Vagina (tissue), 2 donors: ENCODE data around the gene GSC2.

Source experiments
- POLR2A ChIP-seq, 2 donors: fragments of 450-650 bp; IDR thresholded peaks; one replicate each; pipeline ENCODE4 v1.6.1; 2017; ENCODE audit warnings: antibody characterized with exemption in 2 of 2, mild to moderate bottlenecking in 2 of 2, moderate library complexity in 2 of 2
- TF ChIP-seq, protein P1 (sequence below), 3 experiments: fragments of 450-650 bp in 2 of 3; fragments of 200-600 bp in 1 of 3; sonication (generic) in 1 of 3; IDR thresholded peaks; one replicate each; pipeline ENCODE4 v1.5.1; 2017 to 2019; ENCODE audit warnings: antibody characterized with exemption in 3 of 3, mild to moderate bottlenecking in 2 of 3, moderate library complexity in 2 of 3

DNA sequence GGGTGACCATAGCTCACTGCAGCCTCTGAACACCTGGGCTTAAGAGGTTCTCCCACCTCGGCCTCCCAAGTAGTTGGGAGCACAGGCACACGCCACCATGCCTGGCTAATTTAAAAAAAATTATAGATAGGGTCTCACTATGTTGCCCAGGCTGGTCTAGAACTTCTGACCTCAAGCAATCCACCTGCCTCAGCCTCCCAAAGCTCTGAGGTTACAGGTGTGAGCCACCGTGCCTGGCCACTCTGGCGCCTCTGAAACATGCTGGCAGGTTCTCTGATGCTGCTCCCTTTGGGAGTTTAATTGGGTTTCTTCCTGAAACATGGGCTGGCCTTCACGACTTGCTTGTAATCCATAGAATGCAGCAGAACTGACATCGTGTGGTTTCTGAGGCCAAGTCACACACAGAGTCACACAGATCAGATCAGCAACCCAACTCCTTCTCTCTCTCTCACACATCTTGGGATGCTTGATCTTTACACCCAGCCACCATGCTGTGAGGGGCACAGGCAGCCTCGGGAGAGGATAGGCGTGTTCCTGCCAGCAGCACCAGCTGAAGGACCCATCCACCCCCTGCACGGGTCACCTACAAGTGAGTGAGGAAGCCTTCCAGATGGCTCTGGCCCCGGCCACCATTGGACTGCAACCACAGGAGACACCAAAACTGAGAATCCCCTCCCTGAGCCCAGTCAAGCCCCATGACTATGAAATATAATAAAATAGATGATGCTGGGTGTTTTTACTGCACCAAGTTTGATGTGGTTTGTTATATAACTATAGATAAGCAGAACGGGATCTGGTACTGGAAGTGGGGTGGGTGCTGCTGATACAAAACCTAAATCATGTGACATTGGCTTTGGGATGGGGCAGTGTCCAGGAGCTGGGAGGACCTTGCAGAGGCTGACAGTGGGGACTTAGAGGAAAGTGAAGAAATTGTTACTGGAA lies 3.1 kb upstream of the GSC2 start:
- no peak for TF ChIP-seq POLR2A (IDR thresholded peaks at IDR 0.05)
- TF ChIP-seq, protein P1, sequence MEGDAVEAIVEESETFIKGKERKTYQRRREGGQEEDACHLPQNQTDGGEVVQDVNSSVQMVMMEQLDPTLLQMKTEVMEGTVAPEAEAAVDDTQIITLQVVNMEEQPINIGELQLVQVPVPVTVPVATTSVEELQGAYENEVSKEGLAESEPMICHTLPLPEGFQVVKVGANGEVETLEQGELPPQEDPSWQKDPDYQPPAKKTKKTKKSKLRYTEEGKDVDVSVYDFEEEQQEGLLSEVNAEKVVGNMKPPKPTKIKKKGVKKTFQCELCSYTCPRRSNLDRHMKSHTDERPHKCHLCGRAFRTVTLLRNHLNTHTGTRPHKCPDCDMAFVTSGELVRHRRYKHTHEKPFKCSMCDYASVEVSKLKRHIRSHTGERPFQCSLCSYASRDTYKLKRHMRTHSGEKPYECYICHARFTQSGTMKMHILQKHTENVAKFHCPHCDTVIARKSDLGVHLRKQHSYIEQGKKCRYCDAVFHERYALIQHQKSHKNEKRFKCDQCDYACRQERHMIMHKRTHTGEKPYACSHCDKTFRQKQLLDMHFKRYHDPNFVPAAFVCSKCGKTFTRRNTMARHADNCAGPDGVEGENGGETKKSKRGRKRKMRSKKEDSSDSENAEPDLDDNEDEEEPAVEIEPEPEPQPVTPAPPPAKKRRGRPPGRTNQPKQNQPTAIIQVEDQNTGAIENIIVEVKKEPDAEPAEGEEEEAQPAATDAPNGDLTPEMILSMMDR (IDR thresholded peaks at IDR 0.05), result no peak
